Measurements from ENCODE around the gene ERICH6.

Gene ERICH6

DNA sequence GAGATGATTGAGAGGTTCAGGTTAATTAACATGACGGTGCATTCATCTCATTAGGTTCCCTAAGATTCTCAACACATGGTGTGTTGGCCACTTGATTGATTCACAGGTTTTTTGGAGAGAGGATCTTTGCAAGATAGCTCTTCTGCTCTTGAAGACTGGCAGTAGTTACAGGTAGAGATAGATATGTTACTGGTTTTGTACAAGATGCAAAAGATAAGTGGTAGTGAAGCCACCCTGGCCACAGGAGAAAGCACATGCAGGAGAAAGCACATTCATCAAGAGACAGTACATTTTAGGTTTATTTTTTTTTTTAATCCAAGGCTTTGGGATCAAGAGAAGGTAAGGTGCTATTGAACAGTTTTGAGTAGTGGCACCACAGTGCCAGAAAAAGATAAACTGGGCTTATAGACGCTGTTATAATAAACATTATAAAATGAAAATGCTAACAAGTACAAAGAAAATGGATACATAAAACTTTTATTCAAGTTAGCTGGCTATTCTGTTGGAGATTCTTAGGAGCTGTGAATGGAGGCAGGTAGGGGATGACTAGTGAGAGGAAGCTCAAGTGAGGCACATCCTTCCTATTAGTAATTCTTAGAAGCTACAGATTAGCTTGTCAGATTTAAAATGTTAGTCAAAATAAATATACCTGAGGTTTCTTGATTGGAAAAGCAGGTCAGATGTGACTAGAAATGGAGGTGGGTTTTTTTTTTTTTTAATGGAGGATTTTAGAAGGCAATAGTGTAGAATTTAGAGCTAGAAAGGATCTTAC is 89.8 kb downstream of the ERICH6 start:
- DNase-seq (ENCODE audit: low read depth in 2 of 2), result no peak

- no peak for DNase-seq (ENCODE audit: low read depth in 2 of 2)
Observed at GRCh38 chr3:150613034-150613433, 90.7 kb downstream of the ERICH6 start.

DNA sequence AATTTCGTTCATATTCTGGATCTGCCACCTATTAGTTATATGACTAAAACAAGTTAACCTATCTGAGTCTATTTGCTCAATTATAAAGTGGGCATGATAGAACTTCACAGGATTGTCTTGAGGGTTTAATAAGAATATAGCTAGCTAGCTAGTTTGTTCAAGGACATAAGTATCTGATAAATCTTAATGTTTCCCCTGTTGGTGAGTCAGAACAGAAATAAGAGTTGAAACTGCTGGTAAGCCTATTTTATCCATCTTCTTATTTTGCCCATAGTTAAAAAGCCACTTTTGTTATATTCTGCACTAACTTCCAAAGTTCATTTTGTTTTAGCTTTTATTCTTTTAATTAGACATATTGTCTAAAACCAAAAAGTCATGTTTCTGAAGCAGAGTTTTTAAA is 91.2 kb downstream of the ERICH6 start:
- DNase-seq (ENCODE audit: low read depth in 2 of 2), result no peak

DNA sequence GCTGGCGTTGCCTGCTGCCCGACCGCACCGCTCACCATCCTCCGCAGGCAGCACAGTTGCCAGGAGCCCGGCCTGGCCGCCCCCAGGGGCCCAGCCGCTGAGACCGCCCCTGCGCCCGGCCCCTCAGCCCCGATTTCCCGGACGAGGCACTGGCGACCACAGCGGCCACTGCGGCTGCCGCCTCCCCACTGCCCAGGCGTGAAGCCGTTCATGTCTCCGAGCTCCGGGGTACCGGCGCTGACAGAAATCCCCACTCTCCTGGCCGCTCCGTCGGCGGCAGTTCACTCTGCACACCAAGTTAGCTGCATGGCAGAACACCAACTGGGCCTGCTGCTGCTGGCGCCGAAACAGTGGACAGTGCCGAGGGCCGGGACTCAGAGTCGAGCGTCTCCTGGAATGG is 92.1 kb downstream of the ERICH6 start:
- no peak for DNase-seq (ENCODE audit: low read depth in 2 of 2)

GRCh38 chr3:150610785-150611184 is 92.9 kb downstream of the ERICH6 start:
- no peak for DNase-seq (ENCODE audit: low read depth in 2 of 2)

- DNase-seq (ENCODE audit: low read depth in 2 of 2), result no peak
Observed at GRCh38 chr3:150609988-150610387, 93.7 kb downstream of the ERICH6 start.
